ENCODE data around the gene GON4L. TPM values are rescaled to one million over a fixed set of nuclear protein-coding genes. Genes with fewer than 3 reads are reported as not detected.

Gene GON4L
- total and polyA plus RNA-seq, 2 experiments from 2014 or later, result 45.2 to 93.1 TPM

- no peaks in the 10 kb centered on the region for H3K9me3 Mint-ChIP-seq
- no peaks in the 10 kb centered on the region for H3K9me2 ChIP-seq (ENCODE audit: insufficient read depth)
- no peak overlapping the region for H2AFZ ChIP-seq
- ATAC-seq (no peak), DNase-seq (ENCODE audit: low spot score) (no peak)
- H3K79me2 ChIP-seq (replicated peaks; ENCODE audit: insufficient read depth), result peaks cover 99% of the 10 kb centered on the region
- no peak overlapping the region for H3K4me2 ChIP-seq
- no peaks in the 10 kb centered on the region for H3K27me3 Mint-ChIP-seq (ENCODE audit: insufficient read depth, low read depth, poor library complexity)
- no peak overlapping the region for H3K4me3 Mint-ChIP-seq
- peaks cover 6% of the 10 kb centered on the region for H3K4me1 Mint-ChIP-seq
- TF ChIP-seq CREB1 (CRISPR knock-in tag; IDR thresholded peaks at IDR 0.05; ENCODE audit: low read depth) (no peak), POLR2AphosphoS5 (IDR thresholded peaks at IDR 0.05; ENCODE audit: low read depth) (no peak), ETS1 (IDR thresholded peaks at IDR 0.05) (no peak), JUNB (IDR thresholded peaks at IDR 0.05; ENCODE audit: unreplicated experiment) (no peak), ZNF114 (CRISPR knock-in tag; IDR thresholded peaks at IDR 0.05) (no peak), STAT1 (IDR thresholded peaks at IDR 0.05; ENCODE audit: unreplicated experiment) (no peak), NANOG (IDR thresholded peaks at IDR 0.05; ENCODE audit: borderline replicate concordance) (no peak), EZH2 (IDR thresholded peaks at IDR 0.05; ENCODE audit: low read depth, unreplicated experiment) (no peak), ZNF331 (CRISPR knock-in tag; IDR thresholded peaks at IDR 0.05; ENCODE audit: low read depth) (no peak), EZH2phosphoT487 (IDR thresholded peaks at IDR 0.05; ENCODE audit: unreplicated experiment) (no peak), CTCF (conservative IDR thresholded peaks at IDR 0.05; ENCODE audit: low read depth in 2 of 2) (no peak), ZNF462 (CRISPR knock-in tag; IDR thresholded peaks at IDR 0.05) (no peak)
- H3F3A ChIP-seq (replicated peaks; ENCODE audit: low read depth), result peaks cover 3% of the 10 kb centered on the region
- no peak overlapping the region for H3K27ac ChIP-seq (ENCODE audit: low read depth)
- peaks cover 80% of the 10 kb centered on the region for H3K36me3 Mint-ChIP-seq (ENCODE audit: low read depth)
- no peak overlapping the region for H3K27ac Mint-ChIP-seq
- H3K4me1 ChIP-seq (ENCODE audit: insufficient read depth), result no peaks in the 10 kb centered on the region
- H3K27me3 ChIP-seq (ENCODE audit: insufficient read depth), result no peaks in the 10 kb centered on the region
- H3K4me3 ChIP-seq, result no peak overlapping the region; the same call in 1 of the 2 replicates
- H3K36me3 ChIP-seq (ENCODE audit: insufficient read depth), result peaks cover 30% of the 10 kb centered on the region
- peaks cover 29% of the 10 kb centered on the region for H4K20me1 ChIP-seq (replicated peaks; ENCODE audit: insufficient read depth)
These were observed 6.7 kb downstream of the GON4L start for GRCh38 chr1:155850345-155850744.
